Measurements from ENCODE around the gene LRMDA.

GRCh38 chr10:75404815-75405597, 26.4 kb upstream of the LRMDA start:
- no peak for TF ChIP-seq EZH2 (IDR thresholded peaks at IDR 0.05)
- peak; percentile 39 for TF ChIP-seq CTCF (IDR thresholded peaks at IDR 0.05)
- TF ChIP-seq EZH2phosphoT487 (IDR thresholded peaks at IDR 0.05) = no peak

Data from neural progenitor cell (in vitro differentiated cells).